Measurements from ENCODE around the gene STRN4.

DNA sequence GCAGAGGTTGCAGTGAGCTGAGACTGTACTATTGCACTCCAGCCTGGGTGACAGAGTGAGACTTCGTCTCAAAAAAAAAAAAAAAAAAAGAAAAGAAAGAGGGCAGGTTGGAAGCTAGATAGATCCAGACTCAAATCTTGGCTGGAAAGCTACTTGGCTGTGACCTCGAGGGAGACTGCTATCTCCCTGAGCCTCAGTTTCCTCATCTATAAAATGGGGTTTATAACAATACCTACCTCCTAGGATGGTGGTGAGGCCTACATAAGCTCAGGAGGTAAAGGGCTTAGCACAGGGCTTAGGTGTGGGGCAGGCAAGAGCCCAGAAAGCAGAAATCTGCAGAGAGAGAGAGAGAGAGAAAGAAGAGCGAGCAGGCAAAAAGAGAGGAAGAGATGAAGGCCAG is 61.1 kb downstream of the STRN4 start:
- TF ChIP-seq, protein P1, sequence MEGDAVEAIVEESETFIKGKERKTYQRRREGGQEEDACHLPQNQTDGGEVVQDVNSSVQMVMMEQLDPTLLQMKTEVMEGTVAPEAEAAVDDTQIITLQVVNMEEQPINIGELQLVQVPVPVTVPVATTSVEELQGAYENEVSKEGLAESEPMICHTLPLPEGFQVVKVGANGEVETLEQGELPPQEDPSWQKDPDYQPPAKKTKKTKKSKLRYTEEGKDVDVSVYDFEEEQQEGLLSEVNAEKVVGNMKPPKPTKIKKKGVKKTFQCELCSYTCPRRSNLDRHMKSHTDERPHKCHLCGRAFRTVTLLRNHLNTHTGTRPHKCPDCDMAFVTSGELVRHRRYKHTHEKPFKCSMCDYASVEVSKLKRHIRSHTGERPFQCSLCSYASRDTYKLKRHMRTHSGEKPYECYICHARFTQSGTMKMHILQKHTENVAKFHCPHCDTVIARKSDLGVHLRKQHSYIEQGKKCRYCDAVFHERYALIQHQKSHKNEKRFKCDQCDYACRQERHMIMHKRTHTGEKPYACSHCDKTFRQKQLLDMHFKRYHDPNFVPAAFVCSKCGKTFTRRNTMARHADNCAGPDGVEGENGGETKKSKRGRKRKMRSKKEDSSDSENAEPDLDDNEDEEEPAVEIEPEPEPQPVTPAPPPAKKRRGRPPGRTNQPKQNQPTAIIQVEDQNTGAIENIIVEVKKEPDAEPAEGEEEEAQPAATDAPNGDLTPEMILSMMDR (conservative IDR thresholded peaks at IDR 0.05; ENCODE audit: low read length): no peak
- TF ChIP-seq EZH2phosphoT487 (IDR thresholded peaks at IDR 0.05; ENCODE audit: borderline replicate concordance, low read depth, low read length): no peak

Measured in OCI-LY7 (cell line).